ENCODE results near the gene PAFAH1B1.
A peak's percentile ranks its signal among the peaks of the same experiment; 100 is the strongest.
"Not testable (repeated sequence)": the region's sequence is repeated elsewhere in the genome, so short reads cannot be mapped to it uniquely, and the experiment has no call there.

PAFAH1B1 gene

GRCh38 chr17:2592971-2593820 is at the start of gene PAFAH1B1:
TSS of gene PAFAH1B1 (plus strand) at chr17:2593654. CDS start at chr17:2638289, 44,635 bp downstream.
- intact Hi-C loops (cut with DNase I; ENCODE audit: low total_unique reads): loop anchor here (5.0 kb wide), 2 partner anchors 81 to 94 kb away; partner anchors contain the start of gene METTL16
- peak; percentile 87 to 95 for DNase-seq
- no peaks in the 10 kb centered on the region for H3K27me3 ChIP-seq
- peak within 1 kb of the TSS; percentile 87 to 98 for H3K4me3 ChIP-seq
- peak within 1 kb of the TSS; percentile 97 to 100 for H3K27ac ChIP-seq
- no peak for TF ChIP-seq CTCF (IDR thresholded peaks at IDR 0.05)
- no peaks in the 10 kb centered on the region for H3K36me3 ChIP-seq
- no peaks in the 10 kb centered on the region for H3K9me3 ChIP-seq
- H3K4me1 ChIP-seq: peaks cover 0 to 41% (median 25%) of the 10 kb centered on the region in 4 donors

GRCh38 chr17:2545393-2545792 is 48.1 kb upstream of the PAFAH1B1 start:
- intact Hi-C loops (cut with DNase I; ENCODE audit: low total_unique reads): no loop called here
- H3K27me3 ChIP-seq: peaks cover 0 to 3% of the 10 kb centered on the region in 2 donors
- no peak overlapping the region for H3K27ac ChIP-seq
- H3K4me1 ChIP-seq: no peaks in the 10 kb centered on the region
- TF ChIP-seq CTCF (IDR thresholded peaks at IDR 0.05): no peak
- no peaks in the 10 kb centered on the region for H3K36me3 ChIP-seq
- H3K4me3 ChIP-seq: no peak overlapping the region
- no peak for DNase-seq
- H3K9me3 ChIP-seq: no peaks in the 10 kb centered on the region

GRCh38 chr17:2547176-2547575 is 46.3 kb upstream of the PAFAH1B1 start:
- no peaks in the 10 kb centered on the region for H3K9me3 ChIP-seq
- no peaks in the 10 kb centered on the region for H3K36me3 ChIP-seq
- DNase-seq: no peak
- intact Hi-C loops (cut with DNase I; ENCODE audit: low total_unique reads): no loop called here
- no peak for TF ChIP-seq CTCF (IDR thresholded peaks at IDR 0.05)
- H3K27me3 ChIP-seq: peaks cover 0 to 20% of the 10 kb centered on the region in 2 donors
- no peak overlapping the region for H3K4me3 ChIP-seq
- no peaks in the 10 kb centered on the region for H3K4me1 ChIP-seq
- no peak overlapping the region for H3K27ac ChIP-seq

- H3K4me1 ChIP-seq; H3K9me3 ChIP-seq; H3K36me3 ChIP-seq; intact Hi-C loops (cut with DNase I; ENCODE audit: low total_unique reads); H3K4me3 ChIP-seq; H3K27ac ChIP-seq; DNase-seq: not testable (repeated sequence)
- H3K27me3 ChIP-seq: peaks cover 0 to 22% of the 10 kb centered on the region in 2 donors
Observed at GRCh38 chr17:2548026-2548425, 45.4 kb upstream of the PAFAH1B1 start.

- H3K4me1 ChIP-seq: no peaks in the 10 kb centered on the region
- H3K36me3 ChIP-seq: no peaks in the 10 kb centered on the region
- TF ChIP-seq CTCF (IDR thresholded peaks at IDR 0.05): no peak
- peaks cover 0 to 22% of the 10 kb centered on the region in 2 donors for H3K27me3 ChIP-seq
- H3K4me3 ChIP-seq: no peak overlapping the region
- peaks cover 0 to 3% (median 0%) of the 10 kb centered on the region in 3 donors for H3K9me3 ChIP-seq
- no peak for DNase-seq
- intact Hi-C loops (cut with DNase I; ENCODE audit: low total_unique reads): no loop called here
- H3K27ac ChIP-seq: no peak overlapping the region
Observed at GRCh38 chr17:2549392-2550211, 43.9 kb upstream of the PAFAH1B1 start.

GRCh38 chr17:2551493-2551892 is 42.0 kb upstream of the PAFAH1B1 start:
- H3K4me1 ChIP-seq: no peaks in the 10 kb centered on the region
- no peak for DNase-seq
- H3K27ac ChIP-seq: no peak overlapping the region
- intact Hi-C loops (cut with DNase I; ENCODE audit: low total_unique reads): no loop called here
- H3K4me3 ChIP-seq: no peak overlapping the region
- no peaks in the 10 kb centered on the region for H3K36me3 ChIP-seq
- peaks cover 0 to 22% of the 10 kb centered on the region in 2 donors for H3K27me3 ChIP-seq
- TF ChIP-seq CTCF (IDR thresholded peaks at IDR 0.05): no peak
- peaks cover 0 to 3% (median under 1%) of the 10 kb centered on the region in 3 donors for H3K9me3 ChIP-seq
